Ishikawa (cell line): Measurements from ENCODE around the gene CD33.

Experiments used
- EP300 ChIP-seq: IDR thresholded peaks from 2 replicates; pipeline ENCODE4 v1.6.1; 2012; ENCODE audit warnings: borderline replicate concordance
- MAX ChIP-seq: IDR thresholded peaks from 2 replicates; pipeline ENCODE4 v1.6.1; 2012
- RAD21 ChIP-seq: IDR thresholded peaks from 2 replicates; pipeline ENCODE4 v1.6.1; 2012; ENCODE audit warnings: low read depth
- REST ChIP-seq: IDR thresholded peaks from 2 replicates; pipeline ENCODE4 v1.6.1; 2012; ENCODE audit warnings: low read depth, mild to moderate bottlenecking
- USF1 ChIP-seq: IDR thresholded peaks from 2 replicates; pipeline ENCODE4 v1.6.1; 2012
- YY1 ChIP-seq: IDR thresholded peaks from 2 replicates; pipeline ENCODE4 v1.6.1; 2012; ENCODE audit warnings: low read depth

- no peak for TF ChIP-seq YY1
- TF ChIP-seq RAD21: no peak
- no peak for TF ChIP-seq EP300
- TF ChIP-seq USF1: no peak
- no peak for TF ChIP-seq REST
- no peak for TF ChIP-seq MAX
Measured at GRCh38 chr19:51272183-51272810, 47.4 kb downstream of the CD33 start.
